ENCODE data around the gene SAXO2.
A peak's percentile ranks its signal among the peaks of the same experiment; 100 is the strongest.
"Not testable (repeated sequence)": the region's sequence is repeated elsewhere in the genome, so short reads cannot be mapped to it uniquely, and the experiment has no call there.

SAXO2 gene

DNA sequence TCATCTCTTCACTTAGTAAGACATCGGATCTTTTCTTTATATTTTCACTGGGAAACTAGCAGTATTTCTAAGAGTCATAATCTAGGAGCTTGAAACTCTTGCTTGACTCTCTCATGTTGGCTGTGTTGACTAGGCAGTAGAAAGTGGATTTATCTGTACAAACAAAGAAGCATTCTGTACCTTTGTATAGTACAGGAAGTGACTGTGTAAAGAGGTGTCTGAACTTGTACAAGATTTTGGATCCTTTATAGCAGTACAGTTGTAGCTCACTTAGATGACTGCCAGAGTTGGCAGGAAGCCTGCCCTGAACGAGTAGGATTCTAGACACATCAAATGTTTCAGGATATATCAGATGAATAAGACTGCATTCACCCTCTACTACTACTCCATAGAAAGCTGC is 5.8 kb downstream of the SAXO2 start:
- H3K27me3 Mint-ChIP-seq, DNase-seq, H3K4me3 Mint-ChIP-seq, H3K9me3 Mint-ChIP-seq, H3K4me1 Mint-ChIP-seq, ATAC-seq, H3K27ac Mint-ChIP-seq: not testable (repeated sequence)

DNA sequence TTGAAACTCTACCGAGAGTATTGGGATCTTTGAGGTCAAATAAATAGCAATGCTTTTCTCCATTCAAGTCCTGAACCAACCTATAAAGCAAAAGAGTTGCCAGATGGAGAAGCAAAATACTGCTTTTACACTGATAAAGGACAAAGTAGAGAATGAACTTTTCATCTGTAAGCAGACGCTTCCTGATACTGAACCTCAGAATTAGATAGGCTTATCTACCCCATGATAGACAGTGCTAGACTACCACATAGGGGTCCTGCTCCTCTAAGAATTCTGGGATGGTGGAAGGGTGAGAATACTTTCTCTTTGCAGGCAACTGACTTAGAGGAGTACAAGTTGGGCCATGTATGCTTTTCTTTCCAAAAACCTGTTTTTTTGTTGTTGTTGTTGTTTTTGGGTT is 9.5 kb downstream of the SAXO2 start:
- H3K4me1 Mint-ChIP-seq = no peaks in the 10 kb centered on the region
- no peak overlapping the region for H3K27ac Mint-ChIP-seq

DNA sequence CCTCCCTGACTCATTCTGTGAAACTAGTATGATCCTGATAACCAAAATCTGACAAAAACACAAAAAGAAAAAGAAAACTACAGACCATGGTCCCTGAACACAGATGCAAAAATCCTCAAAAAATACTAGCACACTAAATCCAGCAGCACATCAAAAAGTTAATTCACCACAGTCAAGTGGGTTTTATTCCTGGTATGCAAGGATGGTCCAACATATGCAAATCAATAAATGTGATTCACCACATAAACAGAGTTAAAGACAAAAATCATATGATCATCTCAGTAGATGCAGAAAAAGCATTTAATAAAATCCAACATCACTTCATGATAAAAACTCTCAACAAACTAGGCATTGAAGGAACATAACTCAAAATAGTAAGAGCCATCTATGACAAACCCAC is 12.8 kb downstream of the SAXO2 start:
- DNase-seq = no peak
- no peak overlapping the region for H3K27ac Mint-ChIP-seq
- H3K4me3 Mint-ChIP-seq = no peak overlapping the region
- peaks cover 8% of the 10 kb centered on the region for H3K27me3 Mint-ChIP-seq
- no peak for ATAC-seq
- H3K9me3 Mint-ChIP-seq = peaks cover 0 to 6% of the 10 kb centered on the region in 2 donors
- H3K4me1 Mint-ChIP-seq = no peaks in the 10 kb centered on the region

More for the DNA sequence above, 9.5 kb downstream of the SAXO2 start:
- Mint-ChIP-seq H3K9me3 (peaks cover 0 to 6% of the 10 kb centered on the region in 2 donors), H3K4me3 (no peak overlapping the region), H3K27me3 (peaks cover 8% of the 10 kb centered on the region)
- ATAC-seq (no peak), DNase-seq (no peak)

DNA sequence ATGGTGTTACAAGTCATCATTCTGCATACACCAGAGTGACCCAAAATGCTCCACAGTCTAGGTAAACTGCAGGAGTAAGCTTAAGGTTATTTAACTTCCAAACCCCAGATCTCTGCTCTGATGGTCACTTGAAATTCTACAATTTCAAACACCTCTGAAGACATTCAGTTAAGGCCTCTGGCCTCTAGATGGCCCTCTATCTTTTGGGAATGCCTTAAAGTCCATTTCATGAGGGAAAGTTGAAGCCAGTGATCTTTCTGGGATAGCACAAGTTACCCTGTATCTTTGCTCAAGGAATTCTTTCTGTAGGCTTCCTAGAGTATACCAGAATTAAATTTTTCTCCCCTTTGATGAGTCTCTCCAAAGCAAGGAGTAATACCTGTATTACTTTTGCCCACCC is 18.7 kb downstream of the SAXO2 start:
- not testable (repeated sequence) for ATAC-seq, H3K27me3 Mint-ChIP-seq

DNA sequence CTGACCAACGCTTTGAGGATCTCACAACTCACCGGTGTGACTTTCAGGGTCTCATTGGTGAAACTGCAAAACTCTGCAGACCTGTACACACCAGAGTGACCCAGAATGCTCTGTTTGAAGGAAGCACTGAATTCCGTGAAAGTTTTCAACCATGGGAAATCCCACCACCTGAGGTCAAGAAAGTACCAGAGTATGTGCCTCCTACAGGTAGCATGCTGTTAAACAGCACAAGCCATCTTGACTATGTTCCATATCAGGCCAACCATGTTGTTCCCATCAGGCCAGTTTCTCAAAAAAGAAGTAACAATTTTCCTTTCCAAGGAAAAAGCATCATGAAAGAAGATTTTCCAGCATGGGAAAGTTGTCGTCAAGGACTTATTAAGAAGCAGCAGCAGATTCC is 19.8 kb downstream of the SAXO2 start:
- not testable (repeated sequence) for H3K9me3 Mint-ChIP-seq, H3K27me3 Mint-ChIP-seq, DNase-seq, ATAC-seq, H3K4me3 Mint-ChIP-seq, H3K27ac Mint-ChIP-seq
- peaks cover 22% of the 10 kb centered on the region for H3K4me1 Mint-ChIP-seq

More for the DNA sequence above, 18.7 kb downstream of the SAXO2 start:
- peaks cover 11% of the 10 kb centered on the region for H3K4me1 Mint-ChIP-seq
- not testable (repeated sequence) for H3K4me3 Mint-ChIP-seq, H3K27ac Mint-ChIP-seq, H3K9me3 Mint-ChIP-seq, DNase-seq

DNA sequence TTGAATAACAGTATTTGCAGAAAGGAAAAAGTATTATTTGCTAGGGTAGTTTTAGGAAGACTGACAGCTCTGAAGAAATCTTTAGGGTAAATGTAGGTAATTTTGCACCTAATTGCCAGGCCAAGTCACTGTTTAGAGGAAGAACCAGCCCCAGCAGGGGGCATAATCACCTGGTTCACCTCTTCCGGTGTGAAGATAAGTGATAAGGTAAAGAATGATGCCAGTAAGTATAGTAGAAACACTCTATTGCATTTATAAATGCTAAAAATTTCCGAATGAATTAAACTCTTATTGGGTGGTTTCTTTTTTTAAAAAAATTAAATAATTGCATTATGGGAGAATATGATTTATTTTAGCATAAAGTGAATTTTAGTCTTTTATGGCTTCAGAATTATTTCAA is 21.8 kb downstream of the SAXO2 start:
- DNase-seq, ATAC-seq, H3K27ac Mint-ChIP-seq, H3K4me3 Mint-ChIP-seq, H3K27me3 Mint-ChIP-seq: not testable (repeated sequence)
- H3K4me1 Mint-ChIP-seq = peaks cover 26% of the 10 kb centered on the region
- H3K9me3 Mint-ChIP-seq = peaks cover 0 to 13% of the 10 kb centered on the region in 2 donors

DNA sequence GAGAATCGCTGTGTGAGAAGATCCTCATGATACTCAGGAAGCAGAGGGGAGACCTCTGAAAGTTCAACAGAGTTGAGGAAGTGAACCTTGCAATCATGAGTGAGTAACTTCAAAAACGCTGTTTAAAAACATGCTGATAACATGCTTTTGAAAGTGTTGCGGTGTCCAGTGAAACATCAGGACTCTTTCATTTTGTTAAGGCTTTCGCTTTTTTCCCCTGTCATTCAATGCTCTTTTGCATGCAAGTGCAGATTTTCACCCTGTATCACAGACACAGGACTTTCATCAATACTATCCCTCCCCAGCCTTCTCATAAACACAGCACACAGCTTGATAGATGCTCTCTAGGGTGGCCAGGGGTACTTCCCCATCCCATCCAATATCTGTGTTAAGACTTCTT is 23.9 kb downstream of the SAXO2 start:
- H3K27me3 Mint-ChIP-seq, DNase-seq: not testable (repeated sequence)
- Mint-ChIP-seq H3K9me3 (peaks cover 0 to 20% of the 10 kb centered on the region in 2 donors), H3K27ac (peak overlapping the region in 1 of 2 donors; percentile 7), H3K4me3 (peak overlapping the region; percentile 43 to 64), H3K4me1 (peaks cover 26% of the 10 kb centered on the region)
- ATAC-seq = peak; percentile 93

DNA sequence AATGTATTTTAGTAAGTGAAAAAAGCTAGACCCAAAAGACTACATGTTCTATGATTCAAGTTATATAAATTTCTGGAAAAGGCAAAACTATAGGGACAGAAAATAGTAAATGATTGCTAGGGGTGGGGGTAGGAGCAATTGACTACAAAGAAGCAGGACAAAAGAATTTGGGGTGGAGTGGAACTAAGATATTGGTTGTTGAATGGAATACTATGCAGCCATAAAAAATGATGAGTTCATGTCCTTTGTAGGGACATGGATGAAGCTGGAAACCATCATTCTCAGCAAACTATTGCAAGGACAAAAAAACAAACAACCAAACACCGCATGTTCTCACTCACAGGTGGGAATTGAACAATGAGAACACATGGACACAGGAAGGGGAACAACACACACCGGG is 25.6 kb downstream of the SAXO2 start:
- not testable (repeated sequence) for H3K4me3 Mint-ChIP-seq, DNase-seq, H3K27ac Mint-ChIP-seq, H3K27me3 Mint-ChIP-seq, ATAC-seq
- peaks cover 0 to 20% of the 10 kb centered on the region in 2 donors for H3K9me3 Mint-ChIP-seq
- H3K4me1 Mint-ChIP-seq = peaks cover 34% of the 10 kb centered on the region

DNA sequence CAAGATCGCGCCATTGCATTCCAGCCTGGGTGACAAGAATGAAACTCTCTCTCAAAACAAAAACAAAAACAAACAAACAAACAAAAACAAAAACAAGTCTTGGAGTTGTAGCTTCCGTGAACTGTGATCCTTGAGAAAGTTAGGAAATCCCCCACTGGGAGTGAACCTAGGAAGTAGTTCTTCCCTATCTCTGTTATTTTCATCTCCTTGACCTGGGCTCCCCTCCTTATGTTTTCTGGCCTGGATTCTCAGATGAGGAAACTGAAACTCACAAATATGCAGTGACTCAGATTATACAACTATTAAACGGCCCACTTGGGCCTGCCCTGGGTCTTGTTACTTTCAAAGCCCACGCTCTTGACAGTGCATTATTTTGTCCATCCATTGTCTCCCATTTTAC is 29.7 kb downstream of the SAXO2 start:
- no peak overlapping the region for H3K4me3 Mint-ChIP-seq
- DNase-seq (no peak), ATAC-seq (peak; percentile 52)
- peaks cover 14% of the 10 kb centered on the region for H3K4me1 Mint-ChIP-seq
- no peak overlapping the region for H3K27ac Mint-ChIP-seq
- peaks cover 0 to 20% of the 10 kb centered on the region in 2 donors for H3K9me3 Mint-ChIP-seq
- H3K27me3 Mint-ChIP-seq = no peaks in the 10 kb centered on the region

DNA sequence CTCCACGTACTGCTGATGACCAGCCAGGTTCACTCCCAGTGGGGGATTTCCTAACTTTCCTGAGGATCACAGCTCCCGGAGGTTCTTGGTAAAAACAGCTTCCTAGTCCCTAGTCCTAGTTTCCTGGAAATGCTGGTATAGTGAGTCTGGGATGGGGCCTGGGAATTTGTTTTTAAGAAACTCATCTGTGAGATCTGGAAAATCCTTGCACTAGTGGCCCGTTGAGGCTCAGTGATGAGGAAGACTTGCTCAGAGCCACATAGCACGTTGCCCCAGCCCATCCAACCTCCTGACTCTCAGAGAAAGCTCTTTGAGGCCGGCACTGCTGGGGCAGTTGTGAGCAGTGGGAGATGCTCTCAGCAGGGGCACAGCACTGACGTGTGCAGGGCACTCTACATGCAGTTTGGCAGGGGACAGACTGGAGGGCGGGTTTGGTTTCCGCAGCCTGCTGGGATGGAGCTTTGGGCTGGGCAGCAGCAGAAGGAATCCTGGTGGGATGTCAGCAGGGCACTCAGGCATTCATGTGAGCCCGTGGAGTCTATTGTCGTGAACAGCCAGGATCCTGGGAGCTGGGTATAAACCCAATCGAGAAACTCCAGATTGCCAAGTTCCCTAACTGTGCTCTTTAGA is 31.6 kb downstream of the SAXO2 start:
- ATAC-seq (no peak), DNase-seq (no peak)
- H3K27me3 Mint-ChIP-seq = no peaks in the 10 kb centered on the region
- no peak overlapping the region for H3K27ac Mint-ChIP-seq
- H3K9me3 Mint-ChIP-seq = peaks cover 0 to 9% of the 10 kb centered on the region in 2 donors
- H3K4me3 Mint-ChIP-seq = no peak overlapping the region
- H3K4me1 Mint-ChIP-seq = peaks cover 27% of the 10 kb centered on the region

DNA sequence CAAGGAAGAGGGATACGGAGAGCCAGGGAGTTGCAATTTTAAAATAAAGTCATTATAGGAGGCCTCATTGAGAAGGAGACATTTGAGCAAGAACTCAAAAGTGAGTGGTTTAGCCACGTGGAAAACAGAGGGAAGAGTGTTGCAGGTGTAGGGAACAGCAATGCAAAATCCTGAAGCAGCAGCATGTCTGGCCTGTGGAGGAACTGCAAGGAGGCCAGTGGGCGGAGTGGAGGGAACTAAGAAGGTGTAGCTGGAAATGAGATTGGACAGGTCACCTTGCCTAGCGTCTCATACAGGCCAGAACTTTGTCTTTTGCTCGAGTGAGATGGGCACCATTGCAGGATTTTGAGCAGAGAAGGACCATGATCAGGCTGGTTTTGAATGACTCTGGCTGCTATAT is 34.9 kb downstream of the SAXO2 start:
- Mint-ChIP-seq H3K4me3 (no peak overlapping the region), H3K27ac (no peak overlapping the region), H3K9me3 (no peaks in the 10 kb centered on the region), H3K4me1 (peaks cover 24% of the 10 kb centered on the region), H3K27me3 (no peaks in the 10 kb centered on the region)
- DNase-seq (no peak), ATAC-seq (no peak)

DNA sequence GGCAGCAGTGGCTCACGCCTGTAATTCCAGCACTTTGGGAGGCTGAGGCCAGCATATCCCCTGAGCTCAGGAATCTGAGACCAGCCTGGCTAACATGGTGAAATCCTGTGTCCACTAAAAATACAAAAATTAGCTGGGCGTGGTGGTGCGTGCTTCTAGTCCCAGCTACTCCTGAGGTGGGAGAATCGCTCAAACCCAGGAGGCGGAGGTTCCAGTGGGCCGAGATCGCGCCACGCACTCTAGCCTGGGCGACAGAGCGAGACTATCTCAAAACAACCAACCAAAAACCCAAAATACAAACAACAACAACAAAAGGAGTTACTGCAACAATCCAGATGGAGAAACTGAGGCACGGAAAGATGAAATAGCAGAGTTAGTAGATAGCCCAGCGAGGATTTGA is 35.4 kb downstream of the SAXO2 start:
- H3K27me3 Mint-ChIP-seq = no peaks in the 10 kb centered on the region
- no peak for ATAC-seq

DNA sequence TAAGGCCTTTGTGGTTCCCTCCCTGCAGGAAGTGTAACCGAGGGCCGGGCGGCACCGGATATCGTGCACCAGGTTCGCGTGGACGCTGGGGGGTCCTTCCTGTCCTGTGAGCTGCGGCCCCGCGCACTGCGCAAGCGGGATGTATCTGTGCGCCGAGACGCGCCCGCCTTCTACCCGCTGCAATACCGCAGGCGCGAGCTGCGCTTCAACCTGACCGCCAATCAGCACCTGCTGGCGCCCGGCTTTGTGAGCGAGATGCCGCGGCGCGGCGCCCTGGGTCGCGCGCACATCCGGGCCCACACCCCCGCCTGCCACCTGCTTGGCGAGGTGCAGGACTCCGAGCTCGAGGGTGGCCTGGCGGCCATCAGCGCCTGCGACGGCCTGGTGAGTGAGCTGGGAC is 35.9 kb downstream of the SAXO2 start:
- ATAC-seq (peak; percentile 90), DNase-seq (peak; percentile 57 to 72)
- peaks cover 20% of the 10 kb centered on the region for H3K4me1 Mint-ChIP-seq
- peak overlapping the region in 1 of 2 donors; percentile 34 for H3K27ac Mint-ChIP-seq
- peak overlapping the region; percentile 3 to 46 for H3K4me3 Mint-ChIP-seq
- H3K27me3 Mint-ChIP-seq = no peaks in the 10 kb centered on the region
- no peaks in the 10 kb centered on the region for H3K9me3 Mint-ChIP-seq

More for the DNA sequence above, 35.4 kb downstream of the SAXO2 start:
- DNase-seq = no peak
- Mint-ChIP-seq H3K27ac (peak overlapping the region in 1 of 2 donors; percentile 52), H3K4me1 (peaks cover 20% of the 10 kb centered on the region), H3K9me3 (no peaks in the 10 kb centered on the region), H3K4me3 (peak overlapping the region; percentile 22 to 46)

DNA sequence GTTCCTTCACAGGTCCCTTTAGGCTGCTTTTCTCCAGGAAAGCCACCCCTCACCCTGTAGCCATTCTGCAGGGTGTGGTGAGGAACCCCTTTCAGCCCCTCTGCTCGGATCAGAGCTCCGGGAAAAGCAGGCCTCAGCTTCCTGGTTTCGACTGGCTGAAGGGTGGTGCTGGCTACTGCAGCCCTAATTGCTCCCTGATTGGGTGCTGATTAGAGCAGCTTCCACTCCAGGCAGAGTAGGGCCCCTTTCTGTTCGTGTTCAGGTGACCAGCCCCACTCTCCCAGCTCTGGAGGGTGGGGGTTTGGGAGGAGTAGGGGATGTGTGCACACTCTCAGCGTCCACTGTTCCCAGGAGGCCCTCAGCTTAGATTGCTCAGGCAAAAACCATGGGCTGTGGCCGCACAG is 36.9 kb downstream of the SAXO2 start:
- not testable (repeated sequence) for H3K27me3 Mint-ChIP-seq, H3K27ac Mint-ChIP-seq, H3K9me3 Mint-ChIP-seq, ATAC-seq, H3K4me3 Mint-ChIP-seq, DNase-seq
- peaks cover 20% of the 10 kb centered on the region for H3K4me1 Mint-ChIP-seq

DNA sequence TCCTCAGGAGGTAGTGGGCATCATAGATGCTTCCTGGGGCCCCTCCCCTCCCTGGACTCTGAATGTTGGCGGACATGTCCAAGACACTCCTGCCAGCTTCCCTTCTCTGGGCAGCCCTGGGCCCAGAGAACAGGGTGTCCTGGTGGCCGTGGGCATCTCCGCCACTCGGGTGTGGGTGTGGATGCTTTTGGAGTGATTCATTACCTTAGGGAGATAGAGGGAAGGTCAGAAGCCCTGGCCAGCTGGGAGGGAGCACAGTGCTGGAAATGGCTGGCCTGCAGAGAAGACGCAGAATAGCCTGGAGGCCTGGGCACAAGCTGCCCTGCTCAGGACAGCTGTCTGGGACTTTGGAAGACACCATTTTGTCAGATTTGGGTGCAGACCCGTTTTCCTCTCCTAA is 37.7 kb downstream of the SAXO2 start:
- not testable (repeated sequence) for H3K27me3 Mint-ChIP-seq, H3K4me3 Mint-ChIP-seq, DNase-seq, ATAC-seq, H3K27ac Mint-ChIP-seq, H3K9me3 Mint-ChIP-seq
- peaks cover 20% of the 10 kb centered on the region for H3K4me1 Mint-ChIP-seq

DNA sequence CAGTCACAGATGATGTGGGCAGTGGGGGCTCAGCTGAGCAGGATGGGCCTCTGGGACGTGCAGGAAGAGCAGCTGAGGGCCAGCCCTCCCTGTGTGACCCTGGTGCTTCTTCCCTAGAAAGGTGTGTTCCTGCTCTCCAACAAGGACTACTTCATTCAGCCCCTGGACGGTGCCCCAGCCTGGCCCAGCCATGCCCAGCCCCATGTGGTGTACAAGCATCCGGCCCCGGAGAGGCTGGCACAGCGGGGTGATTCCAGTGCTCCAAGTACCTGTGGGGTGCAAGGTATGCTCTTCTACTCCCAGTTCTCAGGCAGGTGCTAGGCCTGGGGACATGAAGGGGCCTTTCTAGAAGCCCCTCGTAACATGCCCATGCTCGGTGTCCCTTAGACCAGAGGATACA is 38.3 kb downstream of the SAXO2 start:
- Mint-ChIP-seq H3K9me3 (no peaks in the 10 kb centered on the region), H3K27me3 (no peaks in the 10 kb centered on the region), H3K27ac (no peak overlapping the region), H3K4me3 (no peak overlapping the region), H3K4me1 (peaks cover 20% of the 10 kb centered on the region)
- DNase-seq (no peak), ATAC-seq (no peak)
